Suprapubic skin (tissue), 4 donors: ENCODE data around the gene FAM163B.

ENCODE experiments used
- CTCF ChIP-seq, 2 donors: fragments of 200-600 bp in 1 of 2; fragments of 450-650 bp in 1 of 2; sonication (generic) in 1 of 2; IDR thresholded peaks; one replicate each; pipeline ENCODE4 v1.5.1; 2016 to 2019; ENCODE audit warnings: antibody characterized with exemption in 2 of 2, mild to moderate bottlenecking in 1 of 2, moderate library complexity in 1 of 2
- EP300 ChIP-seq: sonication (generic); formaldehyde crosslinking; IDR thresholded peaks from one replicate; pipeline ENCODE4 v1.6.1; 2017; ENCODE audit warnings: antibody characterized with exemption
- POLR2A ChIP-seq, 2 donors: fragments of 450-650 bp; IDR thresholded peaks; one replicate each; pipeline ENCODE4 v1.6.1; 2017; ENCODE audit warnings: antibody characterized with exemption in 2 of 2, mild to moderate bottlenecking in 2 of 2, moderate library complexity in 2 of 2
- POLR2AphosphoS5 ChIP-seq, 3 donors: sonication (generic); formaldehyde crosslinking; IDR thresholded peaks; one replicate each; pipeline ENCODE4 v1.6.1; 2017; ENCODE audit warnings: antibody characterized with exemption in 3 of 3

DNA sequence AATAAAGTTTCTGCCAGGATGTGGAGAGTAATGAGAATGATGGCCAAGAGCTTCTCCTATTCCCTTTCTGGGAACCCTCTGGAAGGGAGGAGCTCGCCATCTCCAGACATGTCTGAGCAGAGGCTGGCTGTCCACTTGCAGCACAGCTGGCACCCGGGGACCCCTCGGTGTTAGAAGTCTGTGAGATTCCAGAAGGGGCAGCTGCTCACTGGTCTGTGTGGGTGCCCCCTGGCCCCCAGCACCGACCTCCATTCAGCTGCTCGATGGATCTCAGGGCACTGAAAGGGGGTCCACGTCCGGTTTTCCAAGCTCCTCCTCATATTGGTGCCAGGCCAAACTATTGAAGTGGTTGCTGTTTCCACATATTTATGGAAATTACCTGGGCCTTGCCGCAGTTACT, 3.6 kb upstream of the FAM163B start:
- TF ChIP-seq POLR2AphosphoS5 (IDR thresholded peaks at IDR 0.05) (no peak), POLR2A (IDR thresholded peaks at IDR 0.05) (no peak), EP300 (no peak), CTCF (IDR thresholded peaks at IDR 0.05) (no peak)
